Measurements from ENCODE around the gene AGAP1. TPM values are rescaled to one million over a fixed set of nuclear protein-coding genes. Genes with fewer than 3 reads are reported as not detected.

The AGAP1 gene
- total RNA-seq, 2 donors from 2014 or later, result 32.8 to 34.7 TPM

GRCh38 chr2:236177967-236178889 is 684.4 kb downstream of the AGAP1 start:
- Histone ChIP-seq H3K27ac (ENCODE audit: low read depth, low read length) (no peak overlapping the region), H3K9me3 (ENCODE audit: control insufficient read depth, low read length) (no peaks in the 10 kb centered on the region), H3K36me3 (ENCODE audit: control insufficient read depth, insufficient read depth, low read length) (no peaks in the 10 kb centered on the region), H3K4me3 (ENCODE audit: low read length) (peak overlapping the region; percentile 80), H3K27me3 (ENCODE audit: control insufficient read depth, insufficient read depth, low read length, poor library complexity, severe bottlenecking) (peaks cover 82% of the 10 kb centered on the region), H3K4me1 (ENCODE audit: control insufficient read depth, insufficient read depth, low read length) (peaks cover 12% of the 10 kb centered on the region), H3K9ac (ENCODE audit: extremely low read depth, low read length, poor library complexity, severe bottlenecking) (no peak overlapping the region)
- Mint-ChIP-seq H3K27me3 (ENCODE audit: insufficient read depth) (peaks cover 83% of the 10 kb centered on the region), H3K27ac (no peak overlapping the region), H3K9me3 (no peaks in the 10 kb centered on the region), H3K4me1 (peaks cover 29% of the 10 kb centered on the region), H3K36me3 (ENCODE audit: low read depth) (no peaks in the 10 kb centered on the region), H3K4me3 (peak overlapping the region; percentile 61)
- WGBS, 2 experiments (ENCODE audit: insufficient coverage in 1 of 2, insufficient read length in 1 of 2), result 5 to 7% methylated on average over 20 to 65 of the region's 65 CpGs
- TF ChIP-seq CTCF (conservative IDR thresholded peaks at IDR 0.05), result peak; percentile 82
- peak; percentile 94 for DNase-seq

- Mint-ChIP-seq H3K4me3 (peak overlapping the region; percentile 61), H3K36me3 (ENCODE audit: low read depth) (no peaks in the 10 kb centered on the region), H3K27me3 (ENCODE audit: insufficient read depth) (peaks cover 80% of the 10 kb centered on the region), H3K4me1 (peaks cover 25% of the 10 kb centered on the region), H3K27ac (no peak overlapping the region), H3K9me3 (peaks cover 6% of the 10 kb centered on the region)
- Histone ChIP-seq H3K36me3 (ENCODE audit: control insufficient read depth, insufficient read depth, low read length) (no peaks in the 10 kb centered on the region), H3K9me3 (ENCODE audit: control insufficient read depth, low read length) (no peaks in the 10 kb centered on the region), H3K9ac (ENCODE audit: extremely low read depth, low read length, poor library complexity, severe bottlenecking) (no peak overlapping the region), H3K4me3 (ENCODE audit: low read length) (peak overlapping the region; percentile 80), H3K27me3 (ENCODE audit: control insufficient read depth, insufficient read depth, low read length, poor library complexity, severe bottlenecking) (peaks cover 75% of the 10 kb centered on the region), H3K27ac (ENCODE audit: low read depth, low read length) (no peak overlapping the region), H3K4me1 (ENCODE audit: control insufficient read depth, insufficient read depth, low read length) (peaks cover 9% of the 10 kb centered on the region)
- no peak for DNase-seq
- TF ChIP-seq CTCF (conservative IDR thresholded peaks at IDR 0.05), result no peak
- 10 to 13% methylated on average over 12 to 15 of the region's 15 CpGs for WGBS, 2 experiments (ENCODE audit: insufficient coverage in 1 of 2, insufficient read length in 1 of 2)
These were observed 685.0 kb downstream of the AGAP1 start for GRCh38 chr2:236178890-236179235.

- no peak overlapping the region for H3K27ac Mint-ChIP-seq
- 9 to 12% methylated on average over 7 to 59 of the region's 59 CpGs for WGBS, 2 experiments (ENCODE audit: insufficient coverage in 1 of 2, insufficient read length in 1 of 2)
- H3K9me3 ChIP-seq (ENCODE audit: control insufficient read depth, low read length), result no peaks in the 10 kb centered on the region
- peak; percentile 65 for DNase-seq
- H3K27ac ChIP-seq (ENCODE audit: low read depth, low read length), result no peak overlapping the region
- peaks cover 6% of the 10 kb centered on the region for H3K4me1 ChIP-seq (ENCODE audit: control insufficient read depth, insufficient read depth, low read length)
- peaks cover 69% of the 10 kb centered on the region for H3K27me3 ChIP-seq (ENCODE audit: control insufficient read depth, insufficient read depth, low read length, poor library complexity, severe bottlenecking)
- no peaks in the 10 kb centered on the region for H3K36me3 Mint-ChIP-seq (ENCODE audit: low read depth)
- no peak for TF ChIP-seq CTCF (conservative IDR thresholded peaks at IDR 0.05)
- peaks cover 76% of the 10 kb centered on the region for H3K27me3 Mint-ChIP-seq (ENCODE audit: insufficient read depth)
- no peak overlapping the region for H3K9ac ChIP-seq (ENCODE audit: extremely low read depth, low read length, poor library complexity, severe bottlenecking)
- H3K4me3 ChIP-seq (ENCODE audit: low read length), result peak overlapping the region; percentile 80
- H3K9me3 Mint-ChIP-seq, result peaks cover 11% of the 10 kb centered on the region
- no peaks in the 10 kb centered on the region for H3K36me3 ChIP-seq (ENCODE audit: control insufficient read depth, insufficient read depth, low read length)
- peaks cover 19% of the 10 kb centered on the region for H3K4me1 Mint-ChIP-seq
- H3K4me3 Mint-ChIP-seq, result peak overlapping the region; percentile 61
These were observed 685.6 kb downstream of the AGAP1 start for GRCh38 chr2:236179236-236180075.

Measured in endodermal cell (in vitro differentiated cells).